CD4-positive, alpha-beta T cell treated with Interleukin-10 for 1 hour (primary cell): ENCODE data around the gene LENG1.

Experiments used
- DNase-seq: peaks from one replicate; pipeline ENCODE4 v3.0.0-alpha.2; 2020

Gene LENG1

GRCh38 chr19:54106716-54107115 is 52.8 kb downstream of the LENG1 start:
- no peak for DNase-seq

GRCh38 chr19:54105796-54106195 is 53.7 kb downstream of the LENG1 start:
- no peak for DNase-seq
